ENCODE measurements around the gene TSBP1. TPM values are rescaled to one million over a fixed set of nuclear protein-coding genes. Genes with fewer than 3 reads are reported as not detected.
A peak's percentile ranks its signal among the peaks of the same experiment; 100 is the strongest.

The TSBP1 gene
- total RNA-seq, 4 donors from 2014 or later, result not detected

DNA sequence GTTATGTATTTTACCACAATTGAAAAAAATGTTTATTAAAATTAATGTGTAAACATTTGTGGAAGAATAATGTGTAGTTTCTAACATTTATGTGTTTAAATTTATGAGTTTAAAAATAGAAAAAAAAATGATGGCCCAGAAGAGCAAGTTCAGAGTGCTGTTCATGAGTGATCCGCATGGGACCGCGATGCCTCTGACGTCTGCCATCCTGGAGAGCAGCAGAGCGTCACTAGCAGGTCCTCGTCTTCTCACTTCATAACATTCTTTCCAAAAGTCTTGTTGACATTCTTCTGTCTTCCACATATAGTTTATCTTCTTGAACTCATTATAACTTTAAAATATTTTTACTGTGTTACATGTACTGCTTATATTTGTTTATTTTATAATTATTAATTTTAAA, 19.8 kb upstream of the TSBP1 start:
- H3K4me1 ChIP-seq, result peaks cover 7 to 9% of the 10 kb centered on the region in 2 donors
- intact Hi-C loops (cut with DNase I), result no loop called here
- DNase-seq, result peak; percentile 44 to 47
- H3K9me3 ChIP-seq, result no peaks in the 10 kb centered on the region
- no peak overlapping the region for H3K27ac ChIP-seq
- H3K36me3 ChIP-seq, result no peaks in the 10 kb centered on the region
- no peaks in the 10 kb centered on the region for H3K27me3 ChIP-seq
- 47 to 61% methylated on average over 6 of the region's 6 CpGs for WGBS, 2 donors
- TF ChIP-seq, protein P1, sequence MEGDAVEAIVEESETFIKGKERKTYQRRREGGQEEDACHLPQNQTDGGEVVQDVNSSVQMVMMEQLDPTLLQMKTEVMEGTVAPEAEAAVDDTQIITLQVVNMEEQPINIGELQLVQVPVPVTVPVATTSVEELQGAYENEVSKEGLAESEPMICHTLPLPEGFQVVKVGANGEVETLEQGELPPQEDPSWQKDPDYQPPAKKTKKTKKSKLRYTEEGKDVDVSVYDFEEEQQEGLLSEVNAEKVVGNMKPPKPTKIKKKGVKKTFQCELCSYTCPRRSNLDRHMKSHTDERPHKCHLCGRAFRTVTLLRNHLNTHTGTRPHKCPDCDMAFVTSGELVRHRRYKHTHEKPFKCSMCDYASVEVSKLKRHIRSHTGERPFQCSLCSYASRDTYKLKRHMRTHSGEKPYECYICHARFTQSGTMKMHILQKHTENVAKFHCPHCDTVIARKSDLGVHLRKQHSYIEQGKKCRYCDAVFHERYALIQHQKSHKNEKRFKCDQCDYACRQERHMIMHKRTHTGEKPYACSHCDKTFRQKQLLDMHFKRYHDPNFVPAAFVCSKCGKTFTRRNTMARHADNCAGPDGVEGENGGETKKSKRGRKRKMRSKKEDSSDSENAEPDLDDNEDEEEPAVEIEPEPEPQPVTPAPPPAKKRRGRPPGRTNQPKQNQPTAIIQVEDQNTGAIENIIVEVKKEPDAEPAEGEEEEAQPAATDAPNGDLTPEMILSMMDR (IDR thresholded peaks at IDR 0.05), result peak in 1 of 6 experiments; percentile 22
- TF ChIP-seq POLR2A (IDR thresholded peaks at IDR 0.05), result no peak
- H3K4me3 ChIP-seq (replicated peaks in 1 of 3), result no peak overlapping the region

DNA sequence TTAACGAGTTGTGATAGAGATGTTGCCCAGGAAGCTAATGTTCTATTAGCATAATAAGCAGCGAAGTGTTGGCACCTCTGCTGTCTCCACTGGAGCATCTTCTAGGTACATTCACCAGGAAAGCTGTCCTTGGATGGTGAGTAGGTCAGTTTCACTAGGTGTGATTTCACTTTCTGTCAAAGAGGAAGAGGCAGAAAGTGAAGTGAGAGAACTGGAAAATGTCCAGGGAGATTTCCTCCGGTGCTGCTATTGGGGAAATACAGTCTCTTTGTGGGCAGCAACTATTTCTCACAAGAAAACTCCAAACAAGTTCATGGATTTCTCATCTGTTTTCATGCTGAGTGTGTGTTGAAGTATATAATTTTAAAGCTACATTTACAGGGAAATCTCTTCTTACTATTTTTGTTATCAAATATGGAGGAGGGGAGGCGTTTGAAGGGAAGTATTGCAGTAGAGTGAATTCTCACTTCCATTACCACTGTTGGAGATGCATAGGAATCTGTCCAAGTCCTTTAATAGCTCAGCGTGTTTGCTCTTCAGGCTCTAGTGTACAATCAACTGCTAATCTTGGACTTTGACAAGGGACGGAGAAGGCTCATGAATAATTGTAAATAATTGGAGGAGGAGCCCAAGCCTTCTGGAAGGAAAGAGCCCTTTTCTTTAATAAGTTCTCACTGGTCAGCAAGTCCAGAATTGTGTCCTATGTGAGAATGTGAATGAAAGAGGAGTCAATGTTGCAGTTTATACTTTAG, 16.1 kb upstream of the TSBP1 start:
- 73 to 80% methylated on average over 6 of the region's 6 CpGs for WGBS, 2 donors
- no peak for TF ChIP-seq POLR2A (IDR thresholded peaks at IDR 0.05)
- TF ChIP-seq, protein P1 (IDR thresholded peaks at IDR 0.05), result no peak
- Histone ChIP-seq H3K27ac (no peak overlapping the region), H3K27me3 (no peaks in the 10 kb centered on the region), H3K4me1 (no peaks in the 10 kb centered on the region), H3K4me3 (replicated peaks in 1 of 3) (no peak overlapping the region), H3K36me3 (no peaks in the 10 kb centered on the region), H3K9me3 (no peaks in the 10 kb centered on the region)
- intact Hi-C loops (cut with DNase I), result no loop called here
- DNase-seq, result no peak

DNA sequence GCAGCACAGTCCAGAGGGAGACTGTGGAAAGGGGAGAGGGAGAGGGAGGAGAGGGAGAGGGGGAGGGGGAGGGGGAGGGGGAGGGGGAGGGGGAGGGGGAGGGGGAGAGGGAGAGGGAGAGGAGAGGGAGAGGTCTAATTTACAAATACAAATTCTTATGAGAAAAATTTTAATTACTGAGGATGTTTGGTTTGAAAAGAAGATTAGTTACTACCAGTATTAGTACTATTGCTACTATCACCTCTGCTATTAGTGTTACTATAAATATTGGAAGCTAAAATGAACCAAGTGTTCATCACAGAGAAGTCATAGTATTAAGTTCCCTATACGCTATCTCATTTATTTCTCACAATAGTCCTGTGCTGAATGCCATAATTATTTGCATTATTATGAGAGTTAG, 14.3 kb upstream of the TSBP1 start:
- Histone ChIP-seq H3K36me3 (no peaks in the 10 kb centered on the region), H3K27ac (no peak overlapping the region), H3K4me3 (replicated peaks in 1 of 3) (no peak overlapping the region), H3K27me3 (no peaks in the 10 kb centered on the region), H3K9me3 (no peaks in the 10 kb centered on the region), H3K4me1 (no peaks in the 10 kb centered on the region)
- DNase-seq, result no peak
- WGBS, 2 donors, result 92 to 93% methylated on average over 1 of the region's 1 CpG
- TF ChIP-seq, protein P1 (IDR thresholded peaks at IDR 0.05), result no peak
- TF ChIP-seq POLR2A (IDR thresholded peaks at IDR 0.05), result no peak
- intact Hi-C loops (cut with DNase I), result no loop called here

DNA sequence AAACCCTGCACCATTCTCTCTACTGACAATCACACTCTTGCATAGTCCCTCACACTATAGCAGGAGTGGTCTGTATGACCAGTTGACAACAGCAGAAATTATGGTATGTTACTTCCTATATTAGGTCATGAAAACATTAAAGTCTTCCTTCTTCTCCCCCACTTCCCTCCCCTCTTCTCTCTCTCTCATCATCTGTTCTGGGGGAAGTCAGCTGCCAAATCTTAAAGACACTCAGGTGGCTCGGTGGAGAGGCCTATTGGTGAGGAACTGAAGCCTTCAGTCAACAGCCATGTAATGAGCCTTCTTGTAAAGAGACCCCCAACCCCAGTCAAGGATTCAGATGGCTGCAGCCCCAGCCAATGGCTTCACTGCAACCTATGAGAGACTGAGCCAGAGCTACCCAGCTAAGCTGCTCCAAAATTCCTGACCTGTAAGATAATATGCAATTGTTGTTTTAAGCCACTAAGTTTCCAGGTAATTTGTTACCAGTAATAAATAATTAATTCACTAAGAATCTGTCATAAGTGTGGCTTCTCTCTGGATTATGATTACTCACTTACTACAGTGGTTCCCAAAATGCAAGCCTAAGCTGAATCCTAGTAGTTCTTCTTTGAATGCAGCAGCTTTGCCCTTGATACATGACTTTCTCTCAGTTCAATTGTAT, 11.2 kb upstream of the TSBP1 start:
- Histone ChIP-seq H3K27ac (no peak overlapping the region), H3K9me3 (no peaks in the 10 kb centered on the region), H3K36me3 (no peaks in the 10 kb centered on the region), H3K4me3 (replicated peaks in 1 of 3) (no peak overlapping the region), H3K27me3 (peaks cover 4% of the 10 kb centered on the region), H3K4me1 (no peaks in the 10 kb centered on the region)
- DNase-seq, result no peak
- TF ChIP-seq POLR2A (IDR thresholded peaks at IDR 0.05), result no peak
- TF ChIP-seq, protein P1 (IDR thresholded peaks at IDR 0.05), result no peak
- intact Hi-C loops (cut with DNase I), result no loop called here
- WGBS, 2 donors, result 28 to 50% methylated on average over 1 of the region's 1 CpG

DNA sequence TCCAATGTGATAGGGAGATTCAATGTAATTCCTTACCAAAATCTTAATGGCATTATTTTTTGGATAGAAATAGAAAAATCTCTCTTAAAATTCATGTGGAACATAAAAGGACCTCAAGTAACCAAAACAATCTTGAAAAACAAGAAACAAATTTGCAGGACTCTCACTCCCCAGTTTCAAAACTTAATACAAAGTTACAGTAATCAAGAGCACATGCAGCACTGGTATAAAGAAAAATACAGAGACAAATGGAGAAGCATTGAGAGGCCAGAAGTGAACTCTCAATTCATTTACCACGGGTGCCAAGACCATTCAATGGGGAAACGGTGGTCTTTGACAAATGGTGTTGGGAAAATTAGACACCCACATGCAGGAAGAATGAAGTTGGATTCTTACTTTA, 7.8 kb upstream of the TSBP1 start:
- DNase-seq, result no peak
- TF ChIP-seq, protein P1 (IDR thresholded peaks at IDR 0.05), result no peak
- TF ChIP-seq POLR2A (IDR thresholded peaks at IDR 0.05), result no peak
- no peaks in the 10 kb centered on the region for H3K9me3 ChIP-seq
- H3K27me3 ChIP-seq, result peaks cover 4% of the 10 kb centered on the region
- H3K4me3 ChIP-seq (replicated peaks in 1 of 3), result no peak overlapping the region
- no peak overlapping the region for H3K27ac ChIP-seq
- 71 to 76% methylated on average over 2 of the region's 2 CpGs for WGBS, 2 donors
- no peaks in the 10 kb centered on the region for H3K36me3 ChIP-seq
- no peaks in the 10 kb centered on the region for H3K4me1 ChIP-seq
- intact Hi-C loops (cut with DNase I), result no loop called here
